Measurements from ENCODE around the gene ZNF48.
"Not testable (repeated sequence)": the region's sequence is repeated elsewhere in the genome, so short reads cannot be mapped to it uniquely, and the experiment has no call there.

ZNF48 gene

GRCh38 chr16:30394592-30395154 is 547 bp upstream of the ZNF48 start:
- H3K9ac ChIP-seq (ENCODE audit: low read depth, low read length, poor library complexity), result peak overlapping the region; percentile 65
- H3K79me1 ChIP-seq (ENCODE audit: low read depth, low read length), result peaks cover 15% of the 10 kb centered on the region
- no peak overlapping the region for H4K91ac ChIP-seq (ENCODE audit: low read depth, low read length, poor library complexity)
- H2BK120ac ChIP-seq (ENCODE audit: low read depth, low read length), result no peak overlapping the region
- H3K18ac ChIP-seq (ENCODE audit: low read length), result peak overlapping the region; percentile 93
- H2BK12ac ChIP-seq (ENCODE audit: low read length), result no peak overlapping the region
- peak overlapping the region; percentile 0 for H2BK15ac ChIP-seq (ENCODE audit: low read length)
- H3K4ac ChIP-seq (ENCODE audit: low read length), result no peak overlapping the region
- H3K4me3 ChIP-seq (ENCODE audit: low read length in 2 of 2), result peak overlapping the region; percentile 70 to 98
- peak overlapping the region; percentile 43 for H2BK5ac ChIP-seq (ENCODE audit: low read length)
- peaks cover 17 to 37% of the 10 kb centered on the region in 2 donors for H3K36me3 ChIP-seq (replicated peaks in 1 of 2; ENCODE audit: control insufficient read depth in 2 of 2, insufficient read depth in 2 of 2, low read length in 2 of 2)
- H3K14ac ChIP-seq (ENCODE audit: low read length), result peak overlapping the region; percentile 14
- no peaks in the 10 kb centered on the region for H3K27me3 ChIP-seq (ENCODE audit: control insufficient read depth in 3 of 3, insufficient read depth in 3 of 3, low read depth in 1 of 3, low read length in 3 of 3)
- H2AFZ ChIP-seq (ENCODE audit: low read length), result peak overlapping the region; percentile 54
- peak overlapping the region; percentile 100 for H3K27ac ChIP-seq (replicated peaks; ENCODE audit: low read length)
- no peak overlapping the region for H2AK5ac ChIP-seq (ENCODE audit: low read depth, low read length)
- H3K23ac ChIP-seq (ENCODE audit: low read depth, low read length, poor library complexity), result peak overlapping the region; percentile 88
- no CpG with 5 or more reads among the region's 31 CpGs for WGBS, 2 donors (ENCODE audit: extremely low coverage in 2 of 2, insufficient read length in 2 of 2, insufficient replicate concordance in 1 of 2)
- peaks cover 15 to 21% of the 10 kb centered on the region in 2 donors for H3K4me1 ChIP-seq (ENCODE audit: control insufficient read depth in 2 of 2, insufficient read depth in 1 of 2, low read depth in 1 of 2, low read length in 2 of 2)
- H3K9me3 ChIP-seq (replicated peaks in 1 of 2; ENCODE audit: control insufficient read depth in 2 of 2, insufficient read depth in 1 of 2, low read depth in 1 of 2, low read length in 2 of 2), result no peaks in the 10 kb centered on the region
- DNase-seq (ENCODE audit: low spot score), result peak; percentile 68
- H3K4me2 ChIP-seq (ENCODE audit: insufficient read depth, low read length, poor library complexity, severe bottlenecking), result peak overlapping the region; percentile 91
- H4K8ac ChIP-seq (ENCODE audit: low read depth, low read length), result no peak overlapping the region

GRCh38 chr16:30395992-30396585 is 869 bp downstream of the ZNF48 start:
- no peaks in the 10 kb centered on the region for H3K9me3 ChIP-seq (replicated peaks in 1 of 2; ENCODE audit: control insufficient read depth in 2 of 2, insufficient read depth in 1 of 2, low read depth in 1 of 2, low read length in 2 of 2)
- H3K18ac ChIP-seq (ENCODE audit: low read length), result peak overlapping the region; percentile 97
- H3K79me1 ChIP-seq (ENCODE audit: low read depth, low read length), result peaks cover 15% of the 10 kb centered on the region
- H3K27ac ChIP-seq (replicated peaks; ENCODE audit: low read length), result peak overlapping the region; percentile 100
- no peak overlapping the region for H2BK15ac ChIP-seq (ENCODE audit: low read length)
- peak overlapping the region; percentile 98 for H3K14ac ChIP-seq (ENCODE audit: low read length)
- H2BK12ac ChIP-seq (ENCODE audit: low read length), result no peak overlapping the region
- peak overlapping the region; percentile 43 for H2BK5ac ChIP-seq (ENCODE audit: low read length)
- H4K91ac ChIP-seq (ENCODE audit: low read depth, low read length, poor library complexity), result peak overlapping the region; percentile 75
- H3K4ac ChIP-seq (ENCODE audit: low read length), result peak overlapping the region; percentile 78
- WGBS, 2 donors (ENCODE audit: extremely low coverage in 2 of 2, insufficient read length in 2 of 2, insufficient replicate concordance in 1 of 2), result no CpG with 5 or more reads among the region's 13 CpGs
- H2AK5ac ChIP-seq (ENCODE audit: low read depth, low read length), result peak overlapping the region; percentile 91
- DNase-seq (ENCODE audit: low spot score), result no peak
- H3K23ac ChIP-seq (ENCODE audit: low read depth, low read length, poor library complexity), result peak overlapping the region; percentile 88
- H4K8ac ChIP-seq (ENCODE audit: low read depth, low read length), result no peak overlapping the region
- peak overlapping the region; percentile 52 for H2BK120ac ChIP-seq (ENCODE audit: low read depth, low read length)
- H3K4me2 ChIP-seq (ENCODE audit: insufficient read depth, low read length, poor library complexity, severe bottlenecking), result peak overlapping the region; percentile 75
- peak overlapping the region; percentile 70 to 98 for H3K4me3 ChIP-seq (ENCODE audit: low read length in 2 of 2)
- H3K27me3 ChIP-seq (ENCODE audit: control insufficient read depth in 3 of 3, insufficient read depth in 3 of 3, low read depth in 1 of 3, low read length in 3 of 3), result no peaks in the 10 kb centered on the region
- peak overlapping the region; percentile 96 for H3K9ac ChIP-seq (ENCODE audit: low read depth, low read length, poor library complexity)
- peaks cover 17 to 23% of the 10 kb centered on the region in 2 donors for H3K4me1 ChIP-seq (ENCODE audit: control insufficient read depth in 2 of 2, insufficient read depth in 1 of 2, low read depth in 1 of 2, low read length in 2 of 2)
- peaks cover 18 to 37% of the 10 kb centered on the region in 2 donors for H3K36me3 ChIP-seq (replicated peaks in 1 of 2; ENCODE audit: control insufficient read depth in 2 of 2, insufficient read depth in 2 of 2, low read length in 2 of 2)
- peak overlapping the region; percentile 54 for H2AFZ ChIP-seq (ENCODE audit: low read length)

DNA sequence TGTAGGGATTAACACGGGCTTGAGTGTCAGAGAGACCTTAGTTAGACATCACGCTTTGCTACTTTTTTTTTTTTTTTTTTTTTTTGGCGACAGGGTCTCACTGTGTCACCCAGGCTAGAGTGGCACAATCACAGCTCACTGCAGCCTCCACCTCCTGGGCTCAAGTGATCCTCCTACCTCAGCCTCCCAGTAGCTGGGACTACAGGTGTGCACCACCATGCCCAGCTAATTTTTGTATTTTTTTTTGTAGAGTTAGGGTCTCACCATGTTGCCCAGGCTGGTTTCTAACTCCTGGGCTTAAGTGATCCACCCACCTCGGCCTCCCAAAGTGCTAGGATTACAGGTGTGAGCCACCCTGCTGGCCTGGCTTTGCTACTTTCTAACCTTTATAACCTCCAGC is 1.4 kb downstream of the ZNF48 start:
- DNase-seq (ENCODE audit: low spot score); H2BK12ac ChIP-seq (ENCODE audit: low read length); H3K23ac ChIP-seq (ENCODE audit: low read depth, low read length, poor library complexity); H4K91ac ChIP-seq (ENCODE audit: low read depth, low read length, poor library complexity); H3K27me3 ChIP-seq (ENCODE audit: control insufficient read depth in 3 of 3, insufficient read depth in 3 of 3, low read depth in 1 of 3, low read length in 3 of 3); H3K4me2 ChIP-seq (ENCODE audit: insufficient read depth, low read length, poor library complexity, severe bottlenecking); H3K27ac ChIP-seq (replicated peaks; ENCODE audit: low read length); H3K9ac ChIP-seq (ENCODE audit: low read depth, low read length, poor library complexity); H3K14ac ChIP-seq (ENCODE audit: low read length); H2AFZ ChIP-seq (ENCODE audit: low read length); H3K9me3 ChIP-seq (replicated peaks in 1 of 2; ENCODE audit: control insufficient read depth in 2 of 2, insufficient read depth in 1 of 2, low read depth in 1 of 2, low read length in 2 of 2); H3K4ac ChIP-seq (ENCODE audit: low read length); H2BK120ac ChIP-seq (ENCODE audit: low read depth, low read length); H2BK15ac ChIP-seq (ENCODE audit: low read length); H2BK5ac ChIP-seq (ENCODE audit: low read length); H2AK5ac ChIP-seq (ENCODE audit: low read depth, low read length); H4K8ac ChIP-seq (ENCODE audit: low read depth, low read length); H3K18ac ChIP-seq (ENCODE audit: low read length): not testable (repeated sequence)
- no CpG with 5 or more reads among the region's 4 CpGs for WGBS, 2 donors (ENCODE audit: extremely low coverage in 2 of 2, insufficient read length in 2 of 2, insufficient replicate concordance in 1 of 2)
- peak overlapping the region in 1 of 2 donors; percentile 70 for H3K4me3 ChIP-seq (ENCODE audit: low read length in 2 of 2)
- peaks cover 18 to 37% of the 10 kb centered on the region in 2 donors for H3K36me3 ChIP-seq (replicated peaks in 1 of 2; ENCODE audit: control insufficient read depth in 2 of 2, insufficient read depth in 2 of 2, low read length in 2 of 2)
- peaks cover 15% of the 10 kb centered on the region for H3K79me1 ChIP-seq (ENCODE audit: low read depth, low read length)
- H3K4me1 ChIP-seq (ENCODE audit: control insufficient read depth in 2 of 2, insufficient read depth in 1 of 2, low read depth in 1 of 2, low read length in 2 of 2), result peaks cover 20 to 23% of the 10 kb centered on the region in 2 donors

GRCh38 chr16:30397056-30397455 is 1.8 kb downstream of the ZNF48 start:
- H3K18ac ChIP-seq (ENCODE audit: low read length), result no peak overlapping the region
- no peak overlapping the region for H4K91ac ChIP-seq (ENCODE audit: low read depth, low read length, poor library complexity)
- no peak overlapping the region for H4K8ac ChIP-seq (ENCODE audit: low read depth, low read length)
- no peak overlapping the region for H3K4ac ChIP-seq (ENCODE audit: low read length)
- peaks cover 15% of the 10 kb centered on the region for H3K79me1 ChIP-seq (ENCODE audit: low read depth, low read length)
- no peaks in the 10 kb centered on the region for H3K27me3 ChIP-seq (ENCODE audit: control insufficient read depth in 3 of 3, insufficient read depth in 3 of 3, low read depth in 1 of 3, low read length in 3 of 3)
- no peak overlapping the region for H2BK5ac ChIP-seq (ENCODE audit: low read length)
- H3K4me2 ChIP-seq (ENCODE audit: insufficient read depth, low read length, poor library complexity, severe bottlenecking), result no peak overlapping the region
- H2BK12ac ChIP-seq (ENCODE audit: low read length), result no peak overlapping the region
- no CpG with 5 or more reads among the region's 4 CpGs for WGBS, 2 donors (ENCODE audit: extremely low coverage in 2 of 2, insufficient read length in 2 of 2, insufficient replicate concordance in 1 of 2)
- H2AK5ac ChIP-seq (ENCODE audit: low read depth, low read length), result no peak overlapping the region
- no peak overlapping the region for H3K23ac ChIP-seq (ENCODE audit: low read depth, low read length, poor library complexity)
- H3K14ac ChIP-seq (ENCODE audit: low read length), result no peak overlapping the region
- no peak overlapping the region for H3K9ac ChIP-seq (ENCODE audit: low read depth, low read length, poor library complexity)
- H2BK120ac ChIP-seq (ENCODE audit: low read depth, low read length), result no peak overlapping the region
- peaks cover 18 to 37% of the 10 kb centered on the region in 2 donors for H3K36me3 ChIP-seq (replicated peaks in 1 of 2; ENCODE audit: control insufficient read depth in 2 of 2, insufficient read depth in 2 of 2, low read length in 2 of 2)
- no peaks in the 10 kb centered on the region for H3K9me3 ChIP-seq (replicated peaks in 1 of 2; ENCODE audit: control insufficient read depth in 2 of 2, insufficient read depth in 1 of 2, low read depth in 1 of 2, low read length in 2 of 2)
- H2BK15ac ChIP-seq (ENCODE audit: low read length), result no peak overlapping the region
- H3K4me3 ChIP-seq (ENCODE audit: low read length in 2 of 2), result no peak overlapping the region
- no peak overlapping the region for H3K27ac ChIP-seq (replicated peaks; ENCODE audit: low read length)
- H3K4me1 ChIP-seq (ENCODE audit: control insufficient read depth in 2 of 2, insufficient read depth in 1 of 2, low read depth in 1 of 2, low read length in 2 of 2), result peaks cover 20 to 23% of the 10 kb centered on the region in 2 donors
- DNase-seq (ENCODE audit: low spot score), result no peak
- no peak overlapping the region for H2AFZ ChIP-seq (ENCODE audit: low read length)
